ENCODE measurements around the gene MSL2.

GRCh38 chr3:136237103-136237502, 41.0 kb upstream of the MSL2 start:
- TF ChIP-seq CTCF (conservative IDR thresholded peaks at IDR 0.05 in 1 of 2, IDR thresholded peaks at IDR 0.05 in 1 of 2; ENCODE audit: extremely low read depth in 1 of 2, insufficient read depth in 1 of 2, low read depth in 1 of 2, low read length in 2 of 2): no peak
- no peak for TF ChIP-seq EZH2 (IDR thresholded peaks at IDR 0.05; ENCODE audit: borderline replicate concordance, low read length)
